OCI-M1 (cell line): ENCODE data around the gene CCDC144A.
A peak's percentile ranks its signal among the peaks of the same experiment; 100 is the strongest.
"Not testable (repeated sequence)": the region's sequence is repeated elsewhere in the genome, so short reads cannot be mapped to it uniquely, and the experiment has no call there.

ENCODE experiments used
- DNase-seq: peaks from one replicate; lab custom pipeline; 2025; lab: John Stamatoyannopoulos, UW

The CCDC144A gene

DNA sequence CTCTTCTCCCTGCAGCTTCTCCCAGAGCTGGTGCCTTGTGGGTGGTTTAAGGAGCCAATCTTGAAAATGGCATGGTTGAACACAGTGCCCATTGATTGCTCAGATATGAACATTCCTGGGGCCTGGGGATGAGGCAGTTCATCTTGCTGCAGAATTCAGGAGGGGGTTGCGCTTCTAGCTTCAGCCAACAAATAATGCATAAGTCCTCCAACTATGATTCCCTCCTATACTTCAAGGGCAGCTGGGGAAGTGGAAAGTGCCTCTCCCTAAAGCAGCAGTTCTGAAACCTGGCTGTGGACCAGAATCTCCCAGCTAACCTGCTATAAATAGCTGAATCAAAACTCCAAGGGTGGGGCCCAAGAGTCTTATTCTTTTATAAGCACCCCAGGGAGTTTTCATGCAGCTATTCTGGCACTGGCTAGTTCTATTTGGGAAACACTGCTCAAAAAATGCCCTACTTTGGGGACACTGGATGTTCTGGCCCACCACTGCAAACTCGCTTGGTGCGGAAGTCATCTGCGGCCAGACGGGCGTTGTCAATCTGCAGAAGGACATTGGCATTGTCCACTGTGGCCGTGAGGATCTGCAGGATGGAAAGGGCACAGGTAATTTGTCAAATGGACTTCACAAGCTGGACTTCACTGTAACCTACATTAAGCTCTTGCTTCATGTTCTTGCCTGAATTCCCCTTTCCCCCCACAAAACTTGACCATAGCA is 130.3 kb downstream of the CCDC144A start:
- DNase-seq, result no peak

DNA sequence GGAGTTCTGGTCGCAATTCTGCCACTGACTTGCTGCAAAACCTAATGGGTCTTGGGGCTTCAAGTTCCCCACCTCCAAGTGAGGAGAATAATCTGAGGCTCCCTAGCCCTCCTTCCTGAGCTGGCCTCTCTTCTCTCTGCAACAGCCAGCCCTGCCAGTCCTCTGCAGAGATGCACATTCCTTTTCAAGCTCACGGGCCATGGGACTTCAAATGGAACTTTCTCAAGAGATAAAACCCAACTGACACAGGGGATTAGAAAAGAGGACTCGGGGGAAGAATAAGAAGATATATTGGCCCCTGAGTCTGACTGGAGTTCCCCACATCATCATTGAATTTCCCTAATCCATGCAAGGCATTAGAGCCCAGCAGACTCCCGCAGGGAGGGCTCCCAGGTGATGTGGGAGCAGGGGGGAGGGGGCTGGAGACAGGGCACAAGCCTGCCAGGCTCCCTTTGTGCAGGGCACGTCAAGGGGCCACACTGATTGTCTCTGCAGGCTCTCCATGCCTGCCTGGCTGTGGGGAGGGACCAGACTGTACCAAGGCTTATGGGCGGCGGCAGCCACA is 131.0 kb downstream of the CCDC144A start:
- DNase-seq, result no peak

DNA sequence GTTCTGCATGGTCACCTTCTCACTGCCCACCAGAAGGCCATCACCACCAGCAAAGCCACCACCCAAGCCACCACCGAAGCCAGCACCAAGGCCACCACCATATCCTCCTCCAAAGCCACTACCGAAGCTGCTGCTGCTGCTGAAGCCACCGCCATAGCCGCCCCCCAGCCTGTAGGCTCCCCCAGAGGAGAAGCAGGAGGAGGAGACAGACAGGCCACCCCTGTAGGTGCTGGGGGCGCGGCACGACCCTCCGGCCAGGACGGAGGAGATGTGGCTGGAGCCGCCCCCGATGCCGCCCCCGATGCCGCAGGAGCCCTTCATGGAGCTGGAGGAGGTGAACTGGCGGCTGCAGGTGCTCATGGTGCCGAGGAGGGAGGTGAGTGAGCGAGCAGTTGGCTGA is 132.1 kb downstream of the CCDC144A start:
- not testable (repeated sequence) for DNase-seq

DNA sequence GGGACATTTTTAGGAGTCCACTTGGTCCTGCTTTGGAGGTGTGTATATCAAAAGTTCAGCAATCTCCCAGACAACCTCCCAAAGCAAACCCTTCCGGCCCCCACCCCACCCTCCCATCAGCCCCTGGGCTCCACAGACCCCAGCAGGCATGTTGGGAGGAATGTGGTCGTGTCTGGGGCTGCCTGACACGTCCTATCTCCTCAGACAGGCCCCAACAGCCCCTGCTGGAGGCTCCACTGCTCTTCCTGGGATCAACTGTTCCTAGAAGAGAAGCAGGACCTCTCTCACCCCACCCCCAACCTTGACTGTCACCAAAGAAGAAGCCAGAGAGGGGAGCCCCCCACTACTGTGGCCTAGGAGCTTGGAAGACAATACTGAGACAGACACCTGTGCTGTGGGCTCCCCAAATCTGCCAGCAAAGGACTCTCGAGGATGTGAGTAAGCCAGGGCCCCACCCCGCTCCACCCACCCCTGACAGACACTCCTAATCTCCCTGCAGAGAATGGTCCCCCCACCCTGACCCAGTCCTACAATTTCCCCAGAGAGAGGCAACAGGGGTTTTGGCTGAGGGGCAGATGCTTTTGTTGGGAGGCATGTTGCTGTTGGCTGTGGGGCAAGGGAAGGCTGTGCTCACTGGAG is 133.8 kb downstream of the CCDC144A start:
- peak; percentile 0 for DNase-seq
